Esophagus muscularis mucosa (tissue), 4 donors: ENCODE data around the gene STON1. TPM values are rescaled to one million over a fixed set of nuclear protein-coding genes. Genes with fewer than 3 reads are reported as not detected.
"Not testable (repeated sequence)": the region's sequence is repeated elsewhere in the genome, so short reads cannot be mapped to it uniquely, and the experiment has no call there.

Experiments used
- DNase-seq: peaks from one replicate; pipeline ENCODE4 v3.0.0-alpha.2; 2017; ENCODE audit errors: extremely low spot score
- H3K27ac ChIP-seq, 4 donors: fragments of 200-600 bp; sonication (generic); replicated peaks in 1 of 4; 1 replicate in 3 of 4; 2 replicates in 1 of 4; pipeline ENCODE4 v1.5.1; 2016 to 2019; ENCODE audit warnings: mild to moderate bottlenecking in 1 of 4
- H3K27me3 ChIP-seq, 4 donors: fragments of 200-600 bp; sonication (generic); one replicate each; pipeline versions ENCODE4 v1.5.1 to v1.6.0; 2016 to 2019
- H3K36me3 ChIP-seq, 4 donors: fragments of 200-600 bp; sonication (generic); one replicate each; pipeline ENCODE4 v1.5.1; 2016 to 2019
- H3K4me1 ChIP-seq, 4 donors: fragments of 200-600 bp; sonication (generic); one replicate each; pipeline ENCODE4 v1.5.1; 2016 to 2019
- H3K4me3 ChIP-seq, 4 donors: fragments of 200-600 bp; sonication (generic); 1 replicate in 2 of 4; 2 replicates in 2 of 4; pipeline ENCODE4 v1.5.1; 2016 to 2019; ENCODE audit warnings: mild to moderate bottlenecking in 4 of 4, moderate library complexity in 1 of 4
- H3K9me3 ChIP-seq, 4 donors: fragments of 200-600 bp; sonication (generic); 1 replicate in 3 of 4; 2 replicates in 1 of 4; pipeline ENCODE4 v1.5.1; 2016 to 2019
- CTCF ChIP-seq, 3 experiments: fragments of 200-600 bp in 2 of 3; fragments of 450-650 bp in 1 of 3; sonication (generic) in 2 of 3; IDR thresholded peaks; one replicate each; pipeline ENCODE4 v1.5.1; 2017 to 2019; ENCODE audit warnings: antibody characterized with exemption in 3 of 3, mild to moderate bottlenecking in 2 of 3, moderate library complexity in 1 of 3
- EP300 ChIP-seq: sonication (generic); formaldehyde crosslinking; IDR thresholded peaks from one replicate; pipeline ENCODE4 v1.6.1; 2017; ENCODE audit warnings: antibody characterized with exemption
- POLR2A ChIP-seq: fragments of 450-650 bp; IDR thresholded peaks from one replicate; pipeline ENCODE4 v1.6.1; 2017; ENCODE audit warnings: antibody characterized with exemption, moderate library complexity, mild to moderate bottlenecking, low read depth
- POLR2AphosphoS5 ChIP-seq, 2 donors: sonication (generic); formaldehyde crosslinking; IDR thresholded peaks; one replicate each; pipeline ENCODE4 v1.6.1; 2017; ENCODE audit warnings: antibody characterized with exemption in 2 of 2
- WGBS: methylation state at CpG from one replicate; pipeline ENCODE4 v1.1.5; 2018; 5-methylcytosine and 5-hydroxymethylcytosine counted together
- intact Hi-C: fragments of 100-400 bp; cut with DNase I; formaldehyde crosslinking; loops from one replicate; pipeline ENCODE4 v1.15.1; 2023
- total RNA-seq, 4 donors: library from RNA; depleted of rRNA; stranded (reverse); fragments of >200 nt; gene quantifications; one replicate each; pipeline versions ENCODE4 v1.1.0 to v1.2.1, GENCODE V29; 2016

STON1 gene
- total RNA-seq, 4 donors from 2014 or later, result 135 to 198 (median 168) TPM

- no peaks in the 10 kb centered on the region for H3K27me3 ChIP-seq
- H3K4me1 ChIP-seq, result no peaks in the 10 kb centered on the region
- no peak overlapping the region for H3K4me3 ChIP-seq
- no peak for TF ChIP-seq CTCF (IDR thresholded peaks at IDR 0.05)
- no peak for TF ChIP-seq POLR2AphosphoS5 (IDR thresholded peaks at IDR 0.05)
- TF ChIP-seq EP300, result no peak
- TF ChIP-seq POLR2A, result no peak
- intact Hi-C loops, result no loop called here
- no peaks in the 10 kb centered on the region for H3K36me3 ChIP-seq
- no peak overlapping the region for H3K27ac ChIP-seq
- no peak for DNase-seq
- no peaks in the 10 kb centered on the region for H3K9me3 ChIP-seq
- 71% methylated on average over 2 of the region's 2 CpGs for WGBS
Observed at GRCh38 chr2:48619526-48619925, 89.6 kb downstream of the STON1 start.

- intact Hi-C loops, result no loop called here
- TF ChIP-seq POLR2A (no peak), POLR2AphosphoS5 (IDR thresholded peaks at IDR 0.05) (no peak), EP300 (no peak), CTCF (IDR thresholded peaks at IDR 0.05) (no peak)
- Histone ChIP-seq H3K36me3 (no peaks in the 10 kb centered on the region), H3K27ac (no peak overlapping the region), H3K4me3 (no peak overlapping the region), H3K4me1 (no peaks in the 10 kb centered on the region), H3K27me3 (no peaks in the 10 kb centered on the region), H3K9me3 (peaks cover 0 to under 1% (median 0%) of the 10 kb centered on the region in 4 donors)
- 94% methylated on average over 7 of the region's 7 CpGs for WGBS
- no peak for DNase-seq
Observed at GRCh38 chr2:48620604-48621003, 90.7 kb downstream of the STON1 start.

GRCh38 chr2:48622691-48623090 is 92.7 kb downstream of the STON1 start:
- H3K36me3 ChIP-seq, H3K27ac ChIP-seq, H3K27me3 ChIP-seq, intact Hi-C loops, H3K4me3 ChIP-seq, H3K9me3 ChIP-seq, H3K4me1 ChIP-seq, DNase-seq: not testable (repeated sequence)
- 88% methylated on average over 5 of the region's 5 CpGs for WGBS
- TF ChIP-seq CTCF (IDR thresholded peaks at IDR 0.05), result peak in 1 of 3 experiments; percentile 14

- intact Hi-C loops, result no loop called here
- Histone ChIP-seq H3K27me3 (no peaks in the 10 kb centered on the region), H3K4me3 (no peak overlapping the region), H3K9me3 (peaks cover 0 to 8% (median 5%) of the 10 kb centered on the region in 4 donors), H3K36me3 (no peaks in the 10 kb centered on the region), H3K4me1 (no peaks in the 10 kb centered on the region), H3K27ac (no peak overlapping the region)
- 51% methylated on average over 2 of the region's 2 CpGs for WGBS
- TF ChIP-seq EP300 (no peak), POLR2AphosphoS5 (IDR thresholded peaks at IDR 0.05) (no peak), POLR2A (no peak), CTCF (IDR thresholded peaks at IDR 0.05) (no peak)
- DNase-seq, result no peak
Observed at GRCh38 chr2:48624696-48625095, 94.7 kb downstream of the STON1 start.

- Histone ChIP-seq H3K36me3 (no peaks in the 10 kb centered on the region), H3K27ac (no peak overlapping the region), H3K9me3 (peaks cover 0 to 8% (median 5%) of the 10 kb centered on the region in 4 donors), H3K4me3 (no peak overlapping the region), H3K4me1 (no peaks in the 10 kb centered on the region), H3K27me3 (no peaks in the 10 kb centered on the region)
- TF ChIP-seq CTCF (IDR thresholded peaks at IDR 0.05) (no peak), EP300 (no peak), POLR2AphosphoS5 (IDR thresholded peaks at IDR 0.05) (no peak), POLR2A (no peak)
- DNase-seq, result no peak
- intact Hi-C loops, result no loop called here
Observed at GRCh38 chr2:48626047-48626446, 96.1 kb downstream of the STON1 start.
